GM18868 (cell line): Measurements from ENCODE around the gene ZNF254.
A peak's percentile ranks its signal among the peaks of the same experiment; 100 is the strongest.
"Not testable (repeated sequence)": the region's sequence is repeated elsewhere in the genome, so short reads cannot be mapped to it uniquely, and the experiment has no call there.

ENCODE experiments used
- ATAC-seq: cut with Tn5 transposase; IDR thresholded peaks from one replicate; pipeline ENCODE4 v1.9.1; 2021; ENCODE audit warnings: mild to moderate bottlenecking, moderate library complexity; ENCODE audit not compliant: unreplicated experiment

ZNF254 gene

DNA sequence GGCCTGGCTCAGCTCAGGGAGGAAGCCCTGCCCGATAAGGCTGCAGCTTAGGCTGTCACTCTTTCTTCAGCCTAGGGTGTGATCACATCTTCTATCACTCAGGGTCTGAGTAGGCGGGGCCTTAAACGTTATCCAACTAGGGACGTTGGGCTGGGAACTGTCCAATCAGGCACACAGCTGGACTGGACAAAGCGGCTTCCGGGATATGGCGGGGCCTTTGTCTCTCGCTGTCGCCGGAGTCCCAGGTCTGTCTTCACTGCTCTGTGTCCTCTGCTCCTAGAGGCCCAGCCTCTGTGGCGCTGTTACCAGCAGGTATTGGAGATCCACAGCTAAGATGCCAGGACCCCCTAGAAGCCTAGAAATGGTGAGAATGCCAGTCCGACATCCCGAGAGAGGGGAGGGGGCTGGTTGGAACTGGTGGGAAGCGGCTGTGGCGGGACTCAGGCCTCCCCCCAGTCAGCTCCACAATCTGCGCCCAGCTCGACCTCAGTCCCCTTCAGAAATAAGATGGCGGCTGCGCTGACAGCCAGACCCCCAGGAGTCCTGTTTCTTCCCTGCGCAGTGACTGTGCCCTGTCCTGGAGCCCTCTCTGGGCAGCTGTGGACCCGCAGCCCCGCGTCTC lies at the start of gene ZNF254:
Gene ZNF254 (plus strand): TSS at position 214 of the 622 bp plus-strand sequence. CDS start 121 bp downstream, at position 335.
- ATAC-seq, result peak; percentile 99

DNA sequence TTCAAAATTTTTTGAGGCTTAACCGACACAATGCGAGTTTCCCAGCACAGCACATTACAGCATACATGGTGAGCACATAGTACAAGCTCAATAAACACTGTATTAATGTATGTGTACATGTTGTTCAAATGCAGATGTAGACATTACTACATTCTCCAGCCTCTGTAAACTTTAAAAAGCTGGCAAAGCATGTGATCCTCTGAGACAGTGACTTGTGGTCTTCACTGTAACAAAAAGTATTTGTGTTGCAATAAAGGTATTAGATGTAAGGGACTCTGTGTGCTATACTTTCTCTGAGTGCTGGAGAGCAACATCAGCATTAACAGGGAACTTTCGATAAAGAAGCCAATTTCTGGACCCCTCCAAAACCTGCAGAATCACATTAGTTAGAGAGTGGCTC lies 46.4 kb upstream of the ZNF254 start:
- ATAC-seq, result no peak

DNA sequence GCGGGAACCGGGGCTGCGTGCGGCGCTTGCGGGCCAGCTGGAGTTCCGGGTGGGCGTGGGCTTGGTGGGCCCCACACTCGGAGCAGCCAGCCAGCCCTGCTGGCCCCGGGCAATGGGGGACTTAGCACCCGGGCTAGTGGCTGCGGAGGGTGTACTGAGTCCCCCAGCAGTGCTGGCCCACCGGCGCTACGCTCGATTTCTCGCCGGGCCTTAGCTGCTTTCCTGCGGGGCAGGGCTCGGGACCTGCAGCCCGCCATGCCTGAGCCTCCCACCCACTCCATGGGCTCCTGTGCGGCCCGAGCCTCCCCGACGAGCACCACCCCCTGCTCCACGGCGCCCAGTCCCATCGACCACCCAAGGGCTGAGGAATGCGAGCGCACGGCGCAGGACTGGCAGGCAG lies 45.7 kb upstream of the ZNF254 start:
- not testable (repeated sequence) for ATAC-seq

DNA sequence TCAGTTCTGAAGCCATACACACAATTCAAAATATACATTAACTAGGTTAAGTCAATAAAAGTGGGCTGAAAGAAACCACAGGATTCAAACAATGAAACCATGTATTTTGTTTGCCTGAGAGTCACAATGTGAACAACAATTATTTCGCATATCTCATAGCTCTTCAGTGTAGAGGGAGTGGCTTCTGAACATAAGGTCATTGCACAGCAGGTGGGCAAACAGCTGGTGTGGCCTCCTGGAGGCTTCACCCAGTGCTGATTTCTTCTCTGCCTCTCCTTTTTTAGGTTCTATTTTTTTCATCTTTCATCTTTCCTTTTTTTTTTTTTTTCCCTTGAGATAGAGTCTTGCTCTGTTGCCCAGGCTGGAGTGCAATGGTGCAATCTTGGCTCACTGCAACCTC lies 40.4 kb upstream of the ZNF254 start:
- no peak for ATAC-seq

DNA sequence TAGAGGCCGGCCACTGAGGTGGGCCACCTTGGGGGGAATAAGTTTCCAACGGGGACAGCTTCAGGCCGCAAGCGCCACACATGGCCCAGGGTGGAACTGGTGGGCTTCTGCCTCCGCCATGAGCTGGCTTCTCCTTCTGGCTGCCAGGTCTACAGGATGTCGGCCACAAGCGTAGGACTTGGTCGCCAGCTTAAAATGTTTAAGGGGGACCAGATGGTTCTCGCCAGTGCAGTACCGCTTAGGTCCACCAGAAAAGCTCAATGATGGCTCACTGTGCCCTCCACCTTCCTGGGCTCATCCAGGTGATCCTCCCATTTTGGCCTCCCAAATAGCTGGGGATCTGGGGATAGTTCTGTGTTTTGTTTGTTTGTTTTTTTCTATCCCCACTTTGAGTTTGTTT lies 38.7 kb upstream of the ZNF254 start:
- ATAC-seq, result no peak

DNA sequence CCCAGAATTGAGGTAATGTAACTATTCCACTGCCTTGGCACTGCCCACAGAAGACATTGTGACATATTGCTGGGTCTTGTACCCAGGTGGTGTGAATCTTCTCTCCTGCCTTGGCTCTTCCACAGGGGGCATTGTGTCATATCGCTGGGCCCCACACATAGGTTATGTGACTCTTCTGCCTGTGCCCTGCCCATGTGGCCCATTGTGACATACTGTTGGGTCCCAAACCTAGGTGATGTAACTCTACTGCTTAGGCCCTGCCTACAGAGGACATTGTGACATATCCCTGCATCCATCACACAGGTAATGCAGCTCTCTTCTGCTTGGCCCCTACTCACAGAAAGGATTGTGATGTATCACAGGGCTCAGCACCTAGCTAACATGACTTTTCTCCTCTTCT lies 37.5 kb upstream of the ZNF254 start:
- no peak for ATAC-seq

DNA sequence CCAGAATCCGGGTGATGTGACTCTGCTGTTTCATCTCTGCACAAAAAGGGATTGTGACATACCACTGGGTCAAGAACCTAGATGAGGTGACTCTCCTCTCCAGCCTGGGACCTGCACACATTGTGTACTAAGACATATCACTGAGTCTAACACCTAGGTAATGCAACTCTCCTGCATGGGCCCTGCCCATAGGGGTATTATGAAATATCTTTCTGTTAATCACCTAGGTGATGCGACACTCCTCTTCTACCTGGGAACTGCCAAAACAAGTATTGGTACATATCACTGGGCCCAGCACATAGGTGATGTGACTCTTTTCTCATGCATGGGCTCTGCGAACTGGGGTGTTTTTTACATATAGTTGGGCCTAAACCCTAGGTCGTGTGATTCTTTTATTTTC lies 35.5 kb upstream of the ZNF254 start:
- no peak for ATAC-seq

DNA sequence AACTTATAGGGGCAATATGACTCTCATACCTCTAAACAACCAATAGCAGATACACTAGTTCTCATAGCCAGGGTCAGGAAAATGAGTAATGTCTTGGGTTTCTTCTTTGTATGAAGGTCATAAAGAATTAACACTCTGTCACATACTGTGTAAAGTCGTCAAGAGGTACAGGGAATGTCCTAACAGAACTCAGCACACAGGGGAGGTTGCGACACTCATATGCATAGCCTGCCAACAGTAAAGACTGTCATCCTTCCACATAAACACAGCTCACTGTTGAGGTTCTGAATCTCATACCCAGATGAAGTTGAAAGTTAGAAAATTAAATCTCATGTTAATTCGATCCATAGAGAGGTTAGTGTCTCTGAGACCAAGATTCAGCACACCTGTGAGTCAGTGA lies 34.2 kb upstream of the ZNF254 start:
- no peak for ATAC-seq

DNA sequence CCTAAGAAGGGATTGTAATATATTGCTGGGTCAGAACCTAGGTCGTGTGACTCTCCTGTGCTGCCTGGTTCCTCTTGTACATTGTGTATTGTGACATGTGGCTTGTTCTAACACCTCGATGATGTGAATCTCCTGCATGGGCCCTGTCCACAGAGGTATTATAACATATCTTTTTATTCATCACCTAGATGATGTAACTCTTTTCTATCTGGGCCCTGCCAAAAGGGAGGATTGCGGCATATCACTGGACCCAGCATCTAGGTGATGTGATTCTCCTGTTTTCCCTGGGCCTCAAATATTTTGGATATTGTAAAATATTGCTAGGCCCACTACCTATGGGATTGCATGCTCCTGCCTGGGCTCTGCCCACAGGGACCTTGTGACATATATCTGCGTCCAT lies 33.4 kb upstream of the ZNF254 start:
- no peak for ATAC-seq

DNA sequence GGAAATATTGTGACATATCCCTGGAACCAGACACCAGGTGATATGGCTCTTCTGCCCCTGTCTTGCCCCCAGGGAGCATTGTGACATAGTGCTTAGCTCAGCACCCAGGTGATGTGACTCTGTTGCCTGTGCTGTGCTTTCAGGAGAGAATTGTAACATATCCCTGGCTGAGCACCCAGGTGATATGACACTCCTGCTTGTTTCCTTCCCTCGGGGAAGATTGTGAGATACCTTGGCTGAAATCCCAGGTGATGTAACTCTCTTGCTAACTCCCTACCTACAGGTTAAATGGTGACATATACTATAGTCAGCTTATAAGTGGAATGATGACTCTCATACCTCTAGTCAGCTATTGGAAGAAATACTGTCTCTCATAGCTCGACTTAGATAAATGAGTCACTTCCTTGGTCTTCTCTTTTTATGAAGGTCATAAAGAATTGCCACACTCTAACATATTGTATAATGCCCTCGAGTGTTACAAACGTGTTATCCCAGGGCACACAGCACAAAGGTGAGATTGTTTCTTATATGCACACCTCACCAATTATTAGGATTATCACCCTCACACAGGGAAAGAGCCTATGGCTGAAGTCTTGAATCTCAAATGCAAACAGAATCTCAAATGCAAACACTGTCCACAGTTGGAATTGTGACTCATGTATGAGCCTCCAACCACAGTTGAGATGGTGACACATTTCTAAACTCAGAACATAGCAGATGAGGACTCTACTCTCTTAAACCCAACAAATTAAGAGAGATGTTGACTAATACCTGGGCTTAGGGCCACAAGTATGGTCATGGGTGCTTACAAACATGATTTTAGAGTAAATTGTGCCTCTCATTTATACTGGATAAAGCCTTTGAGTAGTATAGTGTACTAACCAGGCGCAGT lies 32.7 kb upstream of the ZNF254 start:
- ATAC-seq, result peak; percentile 65

DNA sequence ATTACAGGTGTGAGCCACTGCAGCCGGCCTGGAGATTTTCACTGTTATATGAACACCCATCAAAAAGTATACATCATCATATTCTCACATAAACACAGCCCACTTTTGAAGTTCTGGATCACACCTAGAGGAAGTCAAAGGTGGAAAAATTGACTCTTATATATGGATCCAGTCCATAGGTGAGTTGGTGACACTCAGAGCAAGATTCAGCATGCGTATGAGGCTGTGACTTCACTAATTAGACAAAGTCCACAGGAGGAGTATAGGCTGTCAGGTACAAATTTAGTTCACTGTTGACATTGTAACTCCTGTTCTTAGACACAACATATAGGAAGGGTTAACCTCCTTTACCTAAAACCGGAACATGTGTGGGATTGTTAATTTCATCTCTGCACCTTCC lies 31.4 kb upstream of the ZNF254 start:
- ATAC-seq, result no peak

DNA sequence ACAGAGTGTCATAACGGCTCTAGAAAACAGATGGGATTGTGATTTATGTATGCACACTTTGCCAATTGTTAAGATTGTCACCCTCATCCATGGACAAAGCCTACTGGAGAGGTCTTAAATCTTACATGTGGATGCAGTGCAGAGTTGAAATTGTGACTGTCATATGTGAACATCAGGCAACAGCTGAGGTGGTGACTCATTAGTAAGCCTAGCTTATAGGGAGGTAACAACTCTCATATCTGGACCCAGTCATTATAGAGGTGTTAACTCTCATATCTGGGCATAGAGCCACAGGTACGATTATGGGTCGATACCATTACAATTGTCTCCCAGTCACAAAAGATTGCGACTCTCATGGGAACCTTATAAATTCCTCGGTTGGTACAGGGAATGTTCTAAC lies 29.8 kb upstream of the ZNF254 start:
- no peak for ATAC-seq

DNA sequence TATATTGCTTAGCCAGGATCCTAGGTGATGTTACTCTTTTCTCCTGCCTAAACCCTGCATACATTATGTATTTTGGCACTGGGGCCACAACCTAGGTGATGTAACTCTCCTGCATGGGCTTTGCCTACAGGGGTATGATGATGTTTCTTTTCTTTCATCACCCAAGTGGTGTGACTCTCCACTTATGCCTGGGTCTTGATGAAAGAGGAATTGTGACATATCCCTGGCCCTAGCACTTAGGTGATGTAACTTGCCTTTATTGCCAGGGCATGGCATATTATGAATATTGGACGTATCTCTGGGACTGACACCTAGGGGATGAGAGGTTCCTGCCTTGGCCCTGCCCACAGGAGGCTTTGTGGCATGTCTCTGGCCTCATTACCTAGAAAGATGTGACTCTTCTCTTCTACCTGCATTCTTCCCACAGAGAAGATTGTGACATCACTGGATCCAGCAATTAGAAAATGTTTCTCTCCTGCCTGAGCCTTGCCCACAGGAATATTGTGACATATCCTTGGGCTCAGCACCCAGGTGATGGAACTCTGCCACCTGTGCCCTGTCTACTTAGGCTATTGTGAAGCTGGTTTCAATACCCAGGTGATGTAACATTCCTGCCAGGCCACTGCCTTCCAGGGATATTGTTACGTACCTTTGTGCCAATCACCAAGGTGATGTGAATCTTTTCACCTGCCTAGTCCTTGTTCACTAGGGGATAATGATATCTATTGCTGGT lies 27.3 kb upstream of the ZNF254 start:
- ATAC-seq, result no peak

DNA sequence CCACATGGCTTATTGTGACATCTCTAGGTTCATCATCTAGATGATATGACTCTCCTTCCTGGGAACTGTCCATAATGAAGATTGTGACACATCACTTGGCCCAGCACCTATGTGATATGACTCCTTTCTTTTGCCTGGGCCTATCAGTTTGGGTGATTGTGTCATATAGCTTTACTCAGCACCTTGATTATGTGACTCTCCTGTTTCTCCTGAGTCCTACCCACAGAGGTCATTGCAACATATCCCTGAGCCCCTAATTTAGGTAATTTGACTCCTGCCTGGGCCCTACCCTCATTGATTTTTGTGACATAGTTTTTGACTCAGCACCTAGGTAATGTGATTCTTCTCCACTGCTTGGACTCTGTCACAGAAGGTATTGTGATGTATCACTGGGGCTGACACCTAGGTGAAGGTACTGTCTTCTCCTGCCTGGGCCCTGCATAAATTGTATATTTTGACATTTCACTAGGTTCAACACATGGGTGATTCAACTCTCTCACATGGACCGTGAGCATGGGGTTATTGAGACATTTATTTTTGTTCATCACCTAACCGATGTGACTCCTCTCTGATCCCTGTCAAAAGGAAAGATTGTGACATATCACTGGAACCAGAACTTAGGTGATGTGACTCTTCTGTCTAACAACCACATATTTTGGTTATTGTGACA lies 26.2 kb upstream of the ZNF254 start:
- no peak for ATAC-seq

DNA sequence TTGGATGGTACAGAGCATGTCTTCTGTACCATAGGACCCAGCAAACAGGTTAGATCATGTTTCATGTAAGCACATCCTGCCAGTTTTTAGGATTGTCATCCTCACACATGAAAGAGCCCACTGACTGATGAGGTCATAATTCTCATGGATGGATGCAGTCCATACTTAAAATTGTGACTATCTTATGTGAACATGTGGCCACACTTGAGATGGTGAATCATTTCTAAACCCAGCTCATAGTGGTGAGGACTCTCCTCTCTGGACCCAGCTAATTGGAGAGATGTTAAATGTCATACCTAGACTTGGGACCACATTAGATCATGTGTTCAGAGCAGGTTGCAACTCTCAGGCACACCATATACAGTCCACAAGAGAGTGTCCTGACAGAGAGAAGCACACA lies 24.8 kb upstream of the ZNF254 start:
- ATAC-seq, result peak; percentile 62

DNA sequence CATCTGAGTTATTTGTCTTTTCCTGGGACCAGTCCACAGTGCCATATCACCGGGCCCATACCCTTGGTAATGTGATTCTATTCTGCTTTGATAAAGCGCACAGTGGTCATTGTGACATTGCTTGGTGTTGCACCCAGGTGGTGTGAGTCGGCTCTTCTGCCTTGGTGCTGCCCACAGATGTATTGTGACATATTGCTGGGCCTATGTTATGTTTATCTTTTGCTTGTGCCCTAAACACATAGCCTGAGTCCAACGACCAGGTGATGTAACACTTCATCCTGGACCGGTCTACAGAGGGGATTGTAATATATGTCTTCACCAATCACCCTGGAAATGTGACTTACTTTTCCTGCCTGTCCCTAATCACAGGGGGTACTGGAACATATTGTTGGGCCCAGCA lies 23.7 kb upstream of the ZNF254 start:
- ATAC-seq, result no peak

DNA sequence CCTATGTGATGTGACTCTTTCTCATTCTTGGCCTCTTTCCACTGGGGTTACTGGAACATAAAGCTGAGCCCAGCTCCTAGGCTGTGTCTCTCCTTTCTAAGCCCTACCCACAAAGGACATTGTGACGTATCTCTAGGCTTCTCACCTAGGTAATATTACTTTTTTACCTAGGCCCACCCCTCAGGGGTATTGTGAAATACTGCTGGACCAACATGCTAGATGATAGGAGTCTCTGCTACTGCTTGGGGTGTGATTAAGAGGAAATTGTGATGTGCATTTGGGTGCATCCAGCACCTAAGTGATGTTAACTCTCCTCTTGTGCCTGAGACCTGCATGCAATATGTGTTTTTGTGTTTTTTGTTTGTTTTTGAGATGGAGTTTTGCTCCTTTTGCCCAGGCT lies 22.8 kb upstream of the ZNF254 start:
- ATAC-seq, result no peak

DNA sequence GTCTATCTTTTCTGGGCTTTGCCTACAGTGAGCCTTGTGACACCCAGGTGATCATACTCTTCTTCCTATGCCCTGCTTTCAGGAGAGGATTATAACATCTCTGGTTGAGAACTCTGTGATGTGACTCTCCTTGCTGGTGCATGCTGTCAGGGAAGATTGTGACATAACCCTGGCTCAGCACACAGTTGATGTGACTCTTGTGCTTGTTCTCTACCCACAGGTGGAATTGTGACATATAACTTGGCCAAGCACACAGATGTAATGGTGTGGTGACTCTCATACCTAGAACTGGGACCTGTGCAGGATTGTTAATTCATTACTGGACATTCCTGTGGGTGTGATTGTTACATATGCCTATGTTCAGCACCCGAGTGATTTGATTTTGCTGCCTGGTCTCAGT lies 21.7 kb upstream of the ZNF254 start:
- ATAC-seq, result no peak

DNA sequence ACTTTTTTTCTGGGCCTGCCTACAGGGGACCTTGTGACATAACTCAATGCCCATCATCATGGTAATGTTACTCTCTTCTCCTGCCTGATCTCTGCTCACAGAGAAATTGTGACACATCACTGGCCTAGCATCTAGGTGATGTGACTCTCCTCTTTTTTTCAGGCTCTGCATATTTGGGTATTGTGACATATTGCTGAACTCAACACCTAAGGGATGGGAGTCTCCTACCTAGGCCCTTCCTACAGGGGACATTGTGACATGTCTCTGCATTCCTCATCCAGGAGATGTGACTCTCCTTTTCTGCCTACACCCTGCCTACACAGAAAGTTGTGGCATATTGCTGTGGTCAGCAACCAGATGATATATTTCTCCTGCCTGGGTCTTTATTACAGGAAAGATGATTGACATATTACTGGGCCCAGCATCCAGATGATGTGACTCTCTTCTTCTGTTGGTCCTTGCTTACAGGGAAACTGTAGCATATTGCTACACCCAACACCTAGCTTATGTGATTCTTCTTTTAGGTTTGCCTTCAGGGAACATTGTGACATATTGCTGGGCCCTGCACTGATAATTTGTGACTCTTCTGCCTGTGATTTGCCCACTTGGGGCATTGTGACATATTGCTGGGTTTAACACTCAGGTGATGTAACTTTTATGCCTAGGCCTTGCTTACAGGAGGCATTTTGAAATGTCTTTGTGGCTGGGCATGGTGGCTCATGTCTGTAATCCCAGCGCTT lies 21.0 kb upstream of the ZNF254 start:
- no peak for ATAC-seq

DNA sequence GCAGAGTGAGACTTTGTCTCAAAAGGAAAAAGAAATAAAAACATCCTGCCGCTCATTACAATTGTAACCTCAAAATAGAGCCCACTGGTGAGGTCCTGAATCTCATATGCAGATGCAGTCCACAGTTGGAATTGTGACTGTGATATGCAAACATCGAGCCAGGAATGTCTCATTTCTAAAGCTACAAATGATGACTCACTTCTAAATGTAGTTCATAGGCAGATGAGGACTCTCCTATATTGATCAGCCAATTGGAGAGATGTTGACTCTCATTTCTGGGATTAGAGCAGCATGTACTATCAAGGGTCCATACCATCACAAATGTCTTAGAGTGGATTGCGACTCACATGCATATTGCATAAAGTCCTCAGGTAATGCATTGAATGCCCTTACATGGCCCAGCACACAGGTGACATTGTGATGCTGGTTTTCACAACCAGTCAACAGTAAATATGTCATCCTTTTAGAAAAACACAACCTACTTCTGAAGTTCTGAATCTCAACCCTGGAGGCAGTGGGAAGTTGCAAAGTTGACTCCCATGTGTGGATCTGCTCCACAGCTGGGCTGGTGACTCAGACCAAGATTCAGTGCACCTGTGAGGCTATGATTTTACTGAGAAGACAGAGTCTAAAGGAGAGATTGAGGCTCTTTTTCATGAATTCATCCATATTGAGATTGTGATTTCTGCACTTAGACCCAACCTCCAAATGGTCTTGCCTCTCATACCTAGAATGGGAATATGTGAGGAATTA lies 16.9 kb upstream of the ZNF254 start:
- no peak for ATAC-seq
